Astrocyte (in vitro differentiated cells and primary cell): ENCODE measurements around the gene MAX.
"Not testable (repeated sequence)": the region's sequence is repeated elsewhere in the genome, so short reads cannot be mapped to it uniquely, and the experiment has no call there.

Experiments used
- CTCF ChIP-seq: IDR thresholded peaks from 2 replicates; pipeline ENCODE4 v1.5.1; 2011; ENCODE audit warnings: low read depth, mild to moderate bottlenecking, inconsistent platforms, low read length, moderate library complexity; ENCODE audit not compliant: insufficient read depth
- EZH2 ChIP-seq: IDR thresholded peaks from 2 replicates; pipeline ENCODE4 v1.6.1; 2012; ENCODE audit warnings: mild to moderate bottlenecking, low read length, inconsistent platforms; ENCODE audit not compliant: insufficient read depth

GRCh38 chr14:65087835-65088234, 14.5 kb downstream of the MAX start:
- TF ChIP-seq CTCF, EZH2: not testable (repeated sequence)
